Right cardiac atrium (tissue), 5 donors: ENCODE data around the gene FLRT2. TPM values are rescaled to one million over a fixed set of nuclear protein-coding genes. Genes with fewer than 3 reads are reported as not detected.

Source experiments
- ATAC-seq, 2 donors: fragments of 200-7000 bp; cut with Tn5 transposase; one replicate each; pipeline versions ENCODE4 v1.8.0 to v1.9.1; 2020; ENCODE audit warnings: moderate library complexity in 2 of 2, mild to moderate bottlenecking in 1 of 2
- DNase-seq, 3 donors: peaks; one replicate each; pipeline ENCODE4 v3.0.0-alpha.2; 2020
- H3K27ac ChIP-seq: one replicate; pipeline ENCODE4 v1.5.1; 2013; ENCODE audit warnings: mild to moderate bottlenecking, low read length, control low read depth, moderate library complexity
- H3K27me3 ChIP-seq: one replicate; pipeline ENCODE4 v1.6.1; 2013; ENCODE audit not compliant: control insufficient read depth, insufficient read depth
- H3K4me1 ChIP-seq: one replicate; pipeline ENCODE4 v1.6.1; 2013; ENCODE audit warnings: low read length; ENCODE audit not compliant: control insufficient read depth, insufficient read depth
- H3K4me3 ChIP-seq: one replicate; pipeline ENCODE4 v1.5.1; 2013; ENCODE audit warnings: low read length, control low read depth
- H3K9me3 ChIP-seq: one replicate; pipeline ENCODE4 v1.6.1; 2013; ENCODE audit warnings: low read length; ENCODE audit not compliant: control insufficient read depth
- WGBS: extraction: QIAGEN DNeasy Blood & Tissue Kit; methylation state at CpG from one replicate; pipeline ENCODE4 v1.1.7; 2013; 5-methylcytosine and 5-hydroxymethylcytosine counted together
- intact Hi-C, 4 donors: fragments of 100-400 bp; cut with DNase I; formaldehyde crosslinking; loops; one replicate each; pipeline versions ENCODE4 v1.11.0 to v1.14.0; 2022 to 2023
- polyA plus RNA-seq: library from polyadenylated mRNA; stranded (reverse); fragments of 200-250 nt; gene quantifications from one replicate; pipeline ENCODE4 v1.2.3, GENCODE V29; 2013
- total RNA-seq, 4 donors: library from RNA; stranded (reverse); fragmentation: NEBNext Ultra II Directional; extraction: Animal tissue kit (Norgen Biotek cat#: 25700); gene quantifications; one replicate each; pipeline ENCODE4 v1.2.1, GENCODE V29; 2021
- donor health status: healthy with polysubstance abuse.
- donor health status: DM: no; HTN: yes; CAD: no.
- donor health status: DM: no; HTN: no; CAD: no.
- donor health status: DM: no; HTN: yes; CAD: no; lungs with severe emphysema.
- donor health status: DM: yes; HTN: yes; CAD: no.

The FLRT2 gene
- total and polyA plus RNA-seq, 5 donors, result 2.2 to 39.2 (median 13.4) TPM

DNA sequence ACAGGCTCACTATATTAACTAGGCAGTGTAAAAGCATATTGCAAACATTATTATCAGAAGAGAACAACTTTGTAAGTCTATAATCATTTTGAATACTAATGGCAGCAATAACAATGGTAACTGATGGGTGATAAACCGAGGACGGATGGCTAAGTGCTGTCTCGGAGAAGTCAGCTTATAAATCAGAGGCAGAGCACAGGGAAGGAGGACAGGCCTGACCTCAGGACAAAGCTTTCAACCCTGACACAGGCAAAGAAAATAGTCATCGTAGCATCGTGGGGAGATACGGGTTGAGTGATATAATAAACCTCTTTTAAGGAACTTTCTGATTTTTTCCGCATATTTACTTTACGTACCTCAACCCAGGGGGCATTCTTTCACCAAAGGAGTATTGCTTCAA is 48.4 kb downstream of the FLRT2 start:
- Histone ChIP-seq H3K27ac (no peak overlapping the region), H3K27me3 (no peaks in the 10 kb centered on the region), H3K4me3 (no peak overlapping the region), H3K9me3 (no peaks in the 10 kb centered on the region), H3K4me1 (no peaks in the 10 kb centered on the region)
- DNase-seq, result no peak
- intact Hi-C loops, result no loop called here
- ATAC-seq, result no peak
- WGBS, result 89% methylated on average over 8 of the region's 8 CpGs

DNA sequence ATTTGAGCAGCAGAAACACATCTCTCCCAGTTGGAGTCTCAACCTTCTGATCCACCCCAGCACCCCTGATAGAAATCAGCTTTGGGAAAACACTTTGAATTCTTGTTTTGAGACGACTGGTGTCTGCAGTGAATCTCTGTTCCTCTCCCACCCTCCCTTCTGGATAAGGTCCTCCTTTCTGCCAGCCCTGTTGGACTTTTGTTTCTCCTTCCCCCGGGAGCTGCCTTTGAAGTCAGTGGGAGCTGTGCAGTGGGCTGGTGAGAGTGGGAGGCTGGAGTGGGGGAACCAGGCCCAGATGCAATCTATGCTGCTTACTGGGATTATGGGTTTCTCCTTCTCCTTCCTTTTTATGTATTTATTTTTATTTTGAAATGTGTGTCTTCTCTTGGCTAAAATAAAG is 49.0 kb downstream of the FLRT2 start:
- DNase-seq, result no peak
- 57% methylated on average over 2 of the region's 2 CpGs for WGBS
- no peaks in the 10 kb centered on the region for H3K9me3 ChIP-seq
- ATAC-seq, result no peak
- H3K27ac ChIP-seq, result no peak overlapping the region
- no peaks in the 10 kb centered on the region for H3K27me3 ChIP-seq
- no peak overlapping the region for H3K4me3 ChIP-seq
- intact Hi-C loops, result no loop called here
- H3K4me1 ChIP-seq, result no peaks in the 10 kb centered on the region

DNA sequence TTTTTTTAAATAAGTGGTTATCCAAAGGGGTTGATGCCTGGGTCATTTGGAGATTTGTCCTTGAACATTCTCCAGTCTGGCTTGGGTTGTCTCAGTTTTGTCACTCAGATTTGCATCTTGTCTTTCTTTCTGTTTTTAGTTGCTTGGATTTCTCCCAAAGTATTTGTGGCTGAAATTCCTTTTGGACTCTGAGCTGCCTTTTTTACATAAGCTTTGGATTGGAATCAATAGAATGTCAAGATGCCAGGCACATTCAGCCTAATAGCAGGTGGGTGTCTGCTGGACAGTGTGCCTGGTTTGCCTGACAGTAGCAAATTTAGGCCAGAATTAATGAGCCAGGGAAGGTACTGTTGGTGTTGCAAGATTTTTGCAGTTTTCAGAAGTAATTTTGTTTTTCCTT is 50.0 kb downstream of the FLRT2 start:
- Histone ChIP-seq H3K4me1 (no peaks in the 10 kb centered on the region), H3K27me3 (no peaks in the 10 kb centered on the region), H3K27ac (no peak overlapping the region), H3K9me3 (no peaks in the 10 kb centered on the region), H3K4me3 (no peak overlapping the region)
- intact Hi-C loops, result no loop called here
- no peak for ATAC-seq
- DNase-seq, result no peak

DNA sequence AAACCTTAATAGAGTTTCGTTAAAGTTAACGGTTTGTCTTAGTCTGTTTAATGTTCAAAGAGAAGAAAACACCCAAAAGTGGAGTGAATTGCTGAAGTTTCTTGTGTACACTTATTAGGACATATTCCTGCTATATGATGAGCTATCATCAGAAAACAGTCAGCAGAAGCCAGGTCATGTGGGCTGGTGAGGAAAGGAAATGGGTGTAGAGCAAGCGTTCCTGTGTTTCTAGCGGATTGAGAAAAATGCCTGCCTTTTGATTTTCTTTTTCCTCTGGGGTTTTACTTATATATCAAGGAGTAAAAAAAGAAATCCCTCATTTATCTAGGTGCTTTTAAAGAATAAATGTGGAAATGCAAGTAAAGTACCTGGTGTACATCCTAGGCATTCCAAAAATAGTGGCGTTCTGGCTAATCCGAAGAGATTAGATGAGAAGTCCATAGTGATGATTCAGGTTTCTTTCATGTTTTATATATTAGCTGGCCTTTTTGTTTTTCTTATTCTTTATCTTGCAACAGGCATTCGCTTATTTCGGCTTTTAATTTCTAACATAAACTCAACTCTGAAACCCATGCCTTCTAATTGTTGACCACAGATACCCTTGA is 50.7 kb downstream of the FLRT2 start:
- H3K27ac ChIP-seq, result no peak overlapping the region
- H3K4me3 ChIP-seq, result no peak overlapping the region
- no peaks in the 10 kb centered on the region for H3K27me3 ChIP-seq
- DNase-seq, result no peak
- intact Hi-C loops, result no loop called here
- ATAC-seq, result no peak
- no peaks in the 10 kb centered on the region for H3K4me1 ChIP-seq
- WGBS, result 84% methylated on average over 8 of the region's 8 CpGs
- H3K9me3 ChIP-seq, result no peaks in the 10 kb centered on the region

DNA sequence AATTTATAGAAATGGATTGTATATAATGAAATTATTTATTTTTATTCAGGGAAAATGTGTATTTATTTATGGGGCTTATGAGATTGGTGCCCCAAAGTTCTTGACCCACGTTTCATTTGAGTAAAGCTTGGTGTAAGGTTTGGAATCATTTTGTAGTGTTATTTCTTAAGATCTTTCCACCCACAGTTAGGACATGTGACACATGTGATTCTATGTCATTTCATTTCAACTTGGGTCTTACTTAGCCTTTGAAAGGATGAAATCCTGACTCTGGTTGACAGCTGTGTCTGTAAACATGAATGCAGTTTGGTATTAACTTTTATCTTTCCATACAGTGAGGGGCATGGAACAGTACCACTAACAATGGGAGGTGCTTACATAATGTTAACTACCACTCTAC is 51.7 kb downstream of the FLRT2 start:
- ATAC-seq (no peak), DNase-seq (no peak)
- Histone ChIP-seq H3K4me1 (no peaks in the 10 kb centered on the region), H3K27me3 (no peaks in the 10 kb centered on the region), H3K27ac (no peak overlapping the region), H3K4me3 (no peak overlapping the region), H3K9me3 (no peaks in the 10 kb centered on the region)
- intact Hi-C loops, result no loop called here
- WGBS, result 70% methylated on average over 1 of the region's 1 CpG

DNA sequence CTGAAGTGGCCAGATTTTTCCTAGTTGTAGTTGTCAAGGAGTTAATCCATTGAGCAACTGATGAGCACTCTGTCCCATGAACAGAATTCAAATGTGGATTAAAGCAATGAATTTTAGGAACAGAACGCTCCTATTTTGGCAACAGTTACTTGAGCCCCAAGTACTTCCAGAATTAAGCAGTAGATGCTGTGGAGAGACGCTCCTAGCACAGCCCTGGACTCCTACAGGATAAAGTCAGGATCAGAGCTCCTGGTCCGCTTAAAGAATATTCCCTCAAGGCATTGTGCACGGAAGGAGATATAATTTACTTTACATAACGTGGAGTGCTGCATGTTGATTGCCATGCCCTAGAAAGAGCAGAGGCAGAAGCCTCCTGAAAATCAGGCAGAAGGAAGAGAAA is 53.4 kb downstream of the FLRT2 start:
- H3K9me3 ChIP-seq, result no peaks in the 10 kb centered on the region
- intact Hi-C loops, result no loop called here
- H3K4me3 ChIP-seq, result no peak overlapping the region
- WGBS, result 58% methylated on average over 5 of the region's 5 CpGs
- no peak for ATAC-seq
- H3K4me1 ChIP-seq, result no peaks in the 10 kb centered on the region
- DNase-seq, result no peak
- H3K27ac ChIP-seq, result no peak overlapping the region
- H3K27me3 ChIP-seq, result no peaks in the 10 kb centered on the region

DNA sequence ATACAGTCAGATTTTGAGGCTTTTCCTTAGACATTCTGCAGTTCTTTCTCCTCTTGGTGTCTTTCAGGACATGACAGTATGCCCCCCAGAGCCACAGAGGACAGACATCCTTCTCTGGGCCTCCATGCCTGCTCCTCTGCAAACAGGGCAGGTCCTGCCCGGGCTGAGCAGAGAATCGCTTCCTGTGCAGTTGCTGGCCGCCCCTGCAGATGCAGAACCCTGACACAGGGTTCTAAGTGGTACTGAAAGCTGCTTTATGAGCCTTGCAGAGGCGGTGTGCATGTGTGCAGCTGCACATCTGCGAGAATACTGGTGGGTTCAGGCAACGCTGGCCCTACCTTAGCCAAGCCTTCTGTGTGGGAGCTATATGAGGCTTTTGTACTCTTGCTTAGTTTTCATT is 54.5 kb downstream of the FLRT2 start:
- no peaks in the 10 kb centered on the region for H3K9me3 ChIP-seq
- DNase-seq (no peak), ATAC-seq (no peak)
- H3K4me3 ChIP-seq, result no peak overlapping the region
- no peaks in the 10 kb centered on the region for H3K4me1 ChIP-seq
- intact Hi-C loops, result no loop called here
- H3K27ac ChIP-seq, result no peak overlapping the region
- 80% methylated on average over 6 of the region's 6 CpGs for WGBS
- H3K27me3 ChIP-seq, result no peaks in the 10 kb centered on the region

DNA sequence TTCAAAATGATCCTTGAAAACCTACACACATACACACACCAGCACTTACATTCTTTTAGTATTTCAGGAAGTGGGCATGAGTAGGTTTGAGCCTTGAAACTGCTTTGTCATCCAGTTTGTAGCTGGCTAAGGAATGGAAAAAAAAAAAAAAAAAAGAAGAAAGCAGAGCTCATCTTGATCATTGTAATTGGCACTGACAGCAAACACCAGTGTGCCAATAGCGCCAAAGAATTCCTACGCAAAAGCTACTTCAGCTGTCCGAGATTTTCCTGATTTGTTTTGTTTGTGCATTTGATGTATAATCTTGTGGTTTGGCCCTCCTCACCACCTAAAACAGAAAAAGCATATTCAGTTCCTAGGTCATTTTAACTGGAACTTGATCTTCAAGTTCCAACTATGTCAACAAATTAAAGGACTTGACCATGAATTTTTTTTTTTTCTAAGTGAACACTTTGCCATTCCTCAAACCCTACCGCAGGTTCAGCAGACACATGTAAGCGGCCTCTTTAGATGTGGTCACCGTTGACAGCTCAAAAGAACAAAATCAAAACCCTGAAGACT is 57.3 kb downstream of the FLRT2 start:
- Histone ChIP-seq H3K9me3 (no peaks in the 10 kb centered on the region), H3K27ac (no peak overlapping the region), H3K4me3 (no peak overlapping the region), H3K4me1 (no peaks in the 10 kb centered on the region), H3K27me3 (no peaks in the 10 kb centered on the region)
- WGBS, result 85% methylated on average over 6 of the region's 6 CpGs
- ATAC-seq (no peak), DNase-seq (no peak)
- intact Hi-C loops, result no loop called here

DNA sequence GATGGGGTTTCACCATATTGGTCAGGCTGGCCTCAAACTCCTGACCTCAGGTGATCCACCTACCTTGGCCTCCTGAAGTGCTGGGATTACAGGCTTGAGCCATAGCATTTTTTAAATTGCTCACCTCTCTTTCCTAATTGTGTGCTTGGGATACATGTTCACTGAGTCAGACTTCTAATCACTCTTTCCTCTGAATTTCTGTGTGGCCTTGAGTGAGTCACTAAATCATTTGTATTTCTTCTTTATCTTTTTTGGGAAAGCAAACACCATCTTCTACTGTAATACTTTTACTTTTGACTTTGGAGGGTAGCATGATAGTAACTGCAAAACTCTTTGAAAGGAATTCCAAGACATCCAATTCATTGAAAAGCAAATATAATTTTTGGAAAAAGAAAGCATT is 60.8 kb downstream of the FLRT2 start:
- no peaks in the 10 kb centered on the region for H3K4me1 ChIP-seq
- DNase-seq, result no peak
- H3K27ac ChIP-seq, result no peak overlapping the region
- intact Hi-C loops, result no loop called here
- no peak for ATAC-seq
- H3K9me3 ChIP-seq, result no peaks in the 10 kb centered on the region
- no peaks in the 10 kb centered on the region for H3K27me3 ChIP-seq
- H3K4me3 ChIP-seq, result no peak overlapping the region

DNA sequence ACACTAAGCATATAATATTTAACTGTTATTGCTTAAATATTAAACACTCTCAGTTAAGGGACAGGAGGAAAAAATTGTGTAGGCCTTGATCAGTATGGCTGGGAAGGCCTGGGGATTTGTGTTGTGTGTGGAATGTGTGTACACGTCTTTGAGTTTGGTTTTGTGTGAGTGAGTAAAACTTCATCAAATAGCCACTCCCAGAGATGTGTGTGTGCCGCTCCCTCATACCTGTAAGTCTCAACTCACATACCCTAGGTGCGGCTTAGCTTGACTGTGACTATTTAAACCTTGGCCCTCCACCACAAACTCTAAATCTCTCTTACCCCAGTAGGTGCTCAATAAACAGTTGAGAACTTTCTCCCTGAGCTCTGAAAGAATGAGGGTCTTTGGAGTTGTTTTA is 64.3 kb downstream of the FLRT2 start:
- Histone ChIP-seq H3K4me1 (no peaks in the 10 kb centered on the region), H3K27me3 (no peaks in the 10 kb centered on the region), H3K9me3 (no peaks in the 10 kb centered on the region), H3K4me3 (no peak overlapping the region), H3K27ac (no peak overlapping the region)
- 89% methylated on average over 3 of the region's 3 CpGs for WGBS
- ATAC-seq (no peak), DNase-seq (no peak)
- intact Hi-C loops, result no loop called here

DNA sequence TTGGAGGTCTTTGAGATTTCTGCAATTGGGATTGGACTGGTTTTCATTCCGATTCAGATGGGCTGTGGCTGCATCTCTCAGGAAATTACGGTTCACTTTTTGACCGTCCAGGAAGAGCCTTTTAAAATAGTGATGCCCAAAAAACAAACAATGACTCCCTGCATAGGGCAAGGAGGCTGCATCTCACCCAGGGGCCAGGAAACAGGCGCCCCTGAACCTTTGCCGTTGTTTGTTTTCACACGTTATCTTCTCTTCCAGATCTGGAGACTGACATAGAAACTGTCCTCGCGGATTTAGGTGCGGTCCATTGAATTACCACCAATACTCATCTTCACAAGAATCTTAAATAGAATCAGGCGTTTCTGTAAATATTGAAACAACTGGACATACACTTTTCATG is 66.0 kb downstream of the FLRT2 start:
- ATAC-seq (no peak), DNase-seq (no peak)
- Histone ChIP-seq H3K9me3 (no peaks in the 10 kb centered on the region), H3K4me1 (no peaks in the 10 kb centered on the region), H3K4me3 (no peak overlapping the region), H3K27me3 (no peaks in the 10 kb centered on the region), H3K27ac (no peak overlapping the region)
- WGBS, result 78% methylated on average over 10 of the region's 10 CpGs
- intact Hi-C loops, result no loop called here

DNA sequence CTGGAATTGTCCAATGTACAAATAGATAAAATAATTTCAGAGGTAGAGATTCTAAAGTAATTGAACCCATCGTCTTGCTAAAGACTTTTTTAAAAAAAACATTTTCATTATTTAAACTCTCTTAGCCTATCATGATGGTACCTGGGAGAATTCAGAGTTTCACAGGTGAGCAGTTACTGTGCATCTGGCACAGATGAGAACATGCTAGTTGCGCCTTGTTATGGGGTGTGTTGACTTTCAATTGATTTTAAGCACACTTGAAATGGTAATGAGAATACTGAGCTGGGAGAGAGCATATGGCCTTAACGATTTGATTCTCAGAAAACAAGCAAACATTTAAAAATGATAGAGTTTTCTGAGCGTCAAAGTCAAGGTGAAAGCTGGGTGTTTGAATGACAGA is 66.6 kb downstream of the FLRT2 start:
- WGBS, result 89% methylated on average over 4 of the region's 4 CpGs
- Histone ChIP-seq H3K4me1 (no peaks in the 10 kb centered on the region), H3K4me3 (no peak overlapping the region), H3K27me3 (no peaks in the 10 kb centered on the region), H3K27ac (no peak overlapping the region), H3K9me3 (no peaks in the 10 kb centered on the region)
- ATAC-seq (no peak), DNase-seq (no peak)
- intact Hi-C loops, result no loop called here
